HEK293 (cell line): ENCODE results near the gene SP7.

ENCODE experiments used
- AEBP2 ChIP-seq: fragments of 450-650 bp; formaldehyde crosslinking; IDR thresholded peaks from 2 replicates; pipeline ENCODE4 v1.5.1; 2016; ENCODE audit warnings: missing biosample characterization, missing genetic modification characterization, borderline replicate concordance
- ATF2 ChIP-seq: fragments of 450-650 bp; formaldehyde crosslinking; IDR thresholded peaks from 2 replicates; pipeline ENCODE4 v1.5.1; 2016; ENCODE audit warnings: missing biosample characterization, missing genetic modification characterization, low read depth
- GLI4 ChIP-seq: fragments of 450-650 bp; formaldehyde crosslinking; IDR thresholded peaks from 2 replicates; pipeline ENCODE4 v1.5.1; 2016; ENCODE audit warnings: missing biosample characterization, missing genetic modification characterization
- KLF17 ChIP-seq: fragments of 450-650 bp; formaldehyde crosslinking; IDR thresholded peaks from 2 replicates; pipeline ENCODE4 v1.5.1; 2016; ENCODE audit warnings: missing biosample characterization, missing genetic modification characterization
- PATZ1 ChIP-seq: fragments of 450-650 bp; formaldehyde crosslinking; IDR thresholded peaks from 2 replicates; pipeline ENCODE4 v1.5.1; 2016; ENCODE audit warnings: missing biosample characterization, missing genetic modification characterization
- PRDM4 ChIP-seq: fragments of 450-650 bp; formaldehyde crosslinking; IDR thresholded peaks from 2 replicates; pipeline ENCODE4 v1.5.1; 2017; ENCODE audit warnings: missing biosample characterization, missing genetic modification characterization
- REPIN1 ChIP-seq: fragments of 450-650 bp; formaldehyde crosslinking; IDR thresholded peaks from 2 replicates; pipeline ENCODE4 v1.5.1; 2017; ENCODE audit warnings: missing biosample characterization, missing genetic modification characterization, low read depth
- YY1 ChIP-seq: fragments of 450-650 bp; formaldehyde crosslinking; IDR thresholded peaks from 2 replicates; pipeline ENCODE4 v1.5.1; 2018; ENCODE audit warnings: missing biosample characterization, missing genetic modification characterization
- ZBTB48 ChIP-seq: fragments of 450-650 bp; formaldehyde crosslinking; IDR thresholded peaks from 2 replicates; pipeline ENCODE4 v1.5.1; 2016; ENCODE audit warnings: missing biosample characterization, missing genetic modification characterization
- ZEB2 ChIP-seq: fragments of 450-650 bp; formaldehyde crosslinking; IDR thresholded peaks from 2 replicates; pipeline ENCODE4 v1.5.1; 2016; ENCODE audit warnings: missing biosample characterization, missing genetic modification characterization
- ZNF132 ChIP-seq: fragments of 450-650 bp; formaldehyde crosslinking; IDR thresholded peaks from 2 replicates; pipeline ENCODE4 v1.5.1; 2017; ENCODE audit warnings: missing biosample characterization, missing genetic modification characterization, borderline replicate concordance
- ZNF157 ChIP-seq: fragments of 450-650 bp; formaldehyde crosslinking; IDR thresholded peaks from 2 replicates; pipeline ENCODE4 v1.5.1; 2016; ENCODE audit warnings: missing biosample characterization, missing genetic modification characterization
- ZNF18 ChIP-seq: fragments of 450-650 bp; formaldehyde crosslinking; IDR thresholded peaks from 2 replicates; pipeline ENCODE4 v1.5.1; 2016; ENCODE audit warnings: missing biosample characterization, missing genetic modification characterization
- ZNF24 ChIP-seq: fragments of 450-650 bp; formaldehyde crosslinking; IDR thresholded peaks from 2 replicates; pipeline ENCODE4 v1.5.1; 2016; ENCODE audit warnings: missing biosample characterization, missing genetic modification characterization
- ZNF274 ChIP-seq, 2 experiments: fragments of 200-500 bp in 1 of 2; fragments of 450-650 bp in 1 of 2; sonication (Bioruptor generic) in 1 of 2; formaldehyde crosslinking in 1 of 2; IDR thresholded peaks; 2 replicates each; pipeline versions ENCODE4 v1.5.1 to v1.6.1; 2014 to 2016; ENCODE audit warnings: borderline replicate concordance in 1 of 2, inconsistent platforms in 1 of 2, low read length in 1 of 2, missing biosample characterization in 1 of 2, missing genetic modification characterization in 1 of 2
- ZNF394 ChIP-seq: fragments of 450-650 bp; formaldehyde crosslinking; IDR thresholded peaks from 2 replicates; pipeline ENCODE4 v1.5.1; 2016; ENCODE audit warnings: missing biosample characterization, missing genetic modification characterization, mild to moderate bottlenecking, moderate library complexity, borderline replicate concordance
- ZNF501 ChIP-seq: fragments of 450-650 bp; formaldehyde crosslinking; IDR thresholded peaks from 2 replicates; pipeline ENCODE4 v1.5.1; 2016; ENCODE audit warnings: missing biosample characterization, missing genetic modification characterization
- ZNF558 ChIP-seq: fragments of 450-650 bp; formaldehyde crosslinking; IDR thresholded peaks from 2 replicates; pipeline ENCODE4 v1.5.1; 2016; ENCODE audit warnings: missing biosample characterization, missing genetic modification characterization

Gene SP7

GRCh38 chr12:53344824-53345485 lies 8.8 kb upstream of the SP7 start (continued):
- TF ChIP-seq PRDM4 = peak; percentile 39; the same call in 1 of the 2 replicates
- no peak for TF ChIP-seq ZNF132 (tag by site-specific recombination)
- TF ChIP-seq ZNF274 (IDR thresholded peaks at IDR 0.05; ENCODE audit: low read length) = no peak
- TF ChIP-seq ZNF274 (tag by site-specific recombination; IDR thresholded peaks at IDR 0.05; ENCODE audit: borderline replicate concordance) = no peak
- TF ChIP-seq YY1 (tag by site-specific recombination) = no peak
- TF ChIP-seq PATZ1 (tag by site-specific recombination) = peak; percentile 88
- TF ChIP-seq ZNF394 (tag by site-specific recombination) = peak; percentile 50; the same call in 1 of the 2 replicates
- TF ChIP-seq GLI4 (tag by site-specific recombination) = no peak
- TF ChIP-seq ZNF501 (tag by site-specific recombination) = peak; percentile 78
- TF ChIP-seq ZNF18 (tag by site-specific recombination) = no peak
- TF ChIP-seq KLF17 (tag by site-specific recombination) = no peak
- no peak for TF ChIP-seq REPIN1 (tag by site-specific recombination)
- no peak for TF ChIP-seq ZNF558 (tag by site-specific recombination)
- TF ChIP-seq ZEB2 (tag by site-specific recombination) = peak; percentile 74
- peak; percentile 19; the same call in 1 of the 2 replicates for TF ChIP-seq ZBTB48 (tag by site-specific recombination)
- no peak for TF ChIP-seq ATF2 (tag by site-specific recombination)
- TF ChIP-seq AEBP2 = no peak
- TF ChIP-seq ZNF157 (tag by site-specific recombination) = no peak
- TF ChIP-seq ZNF24 (tag by site-specific recombination) = no peak
- TF ChIP-seq, all 188 proteins: peak for 49
